Measurements from ENCODE around the gene KLHL11.

- TF ChIP-seq EZH2 (IDR thresholded peaks at IDR 0.05; ENCODE audit: insufficient read depth, poor library complexity, severe bottlenecking) (no peak), EZH2phosphoT487 (IDR thresholded peaks at IDR 0.05; ENCODE audit: insufficient read depth, low read depth) (no peak)
Observed at GRCh38 chr17:41813699-41814124, 51.5 kb downstream of the KLHL11 start.
